Right cardiac atrium (tissue), 5 donors: Measurements from ENCODE around the gene CDYL. TPM values are rescaled to one million over a fixed set of nuclear protein-coding genes. Genes with fewer than 3 reads are reported as not detected.
A peak's percentile ranks its signal among the peaks of the same experiment; 100 is the strongest.
"Not testable (repeated sequence)": the region's sequence is repeated elsewhere in the genome, so short reads cannot be mapped to it uniquely, and the experiment has no call there.

ENCODE experiments used
- ATAC-seq, 2 donors: fragments of 200-7000 bp; cut with Tn5 transposase; one replicate each; pipeline versions ENCODE4 v1.8.0 to v1.9.1; 2020; ENCODE audit warnings: moderate library complexity in 2 of 2, mild to moderate bottlenecking in 1 of 2
- DNase-seq, 3 donors: peaks; one replicate each; pipeline ENCODE4 v3.0.0-alpha.2; 2020
- H3K27ac ChIP-seq: one replicate; pipeline ENCODE4 v1.5.1; 2013; ENCODE audit warnings: mild to moderate bottlenecking, low read length, control low read depth, moderate library complexity
- H3K27me3 ChIP-seq: one replicate; pipeline ENCODE4 v1.6.1; 2013; ENCODE audit not compliant: control insufficient read depth, insufficient read depth
- H3K4me1 ChIP-seq: one replicate; pipeline ENCODE4 v1.6.1; 2013; ENCODE audit warnings: low read length; ENCODE audit not compliant: control insufficient read depth, insufficient read depth
- H3K4me3 ChIP-seq: one replicate; pipeline ENCODE4 v1.5.1; 2013; ENCODE audit warnings: low read length, control low read depth
- H3K9me3 ChIP-seq: one replicate; pipeline ENCODE4 v1.6.1; 2013; ENCODE audit warnings: low read length; ENCODE audit not compliant: control insufficient read depth
- WGBS: extraction: QIAGEN DNeasy Blood & Tissue Kit; methylation state at CpG from one replicate; pipeline ENCODE4 v1.1.7; 2013; 5-methylcytosine and 5-hydroxymethylcytosine counted together
- intact Hi-C, 4 donors: fragments of 100-400 bp; cut with DNase I; formaldehyde crosslinking; loops; one replicate each; pipeline versions ENCODE4 v1.11.0 to v1.14.0; 2022 to 2023
- polyA plus RNA-seq: library from polyadenylated mRNA; stranded (reverse); fragments of 200-250 nt; gene quantifications from one replicate; pipeline ENCODE4 v1.2.3, GENCODE V29; 2013
- total RNA-seq, 4 donors: library from RNA; stranded (reverse); fragmentation: NEBNext Ultra II Directional; extraction: Animal tissue kit (Norgen Biotek cat#: 25700); gene quantifications; one replicate each; pipeline ENCODE4 v1.2.1, GENCODE V29; 2021
- donor health status: healthy with polysubstance abuse.
- donor health status: DM: no; HTN: yes; CAD: no.
- donor health status: DM: no; HTN: no; CAD: no.
- donor health status: DM: no; HTN: yes; CAD: no; lungs with severe emphysema.
- donor health status: DM: yes; HTN: yes; CAD: no.

CDYL gene
- total and polyA plus RNA-seq, 5 donors, result 6.0 to 42.0 (median 36.1) TPM

DNA sequence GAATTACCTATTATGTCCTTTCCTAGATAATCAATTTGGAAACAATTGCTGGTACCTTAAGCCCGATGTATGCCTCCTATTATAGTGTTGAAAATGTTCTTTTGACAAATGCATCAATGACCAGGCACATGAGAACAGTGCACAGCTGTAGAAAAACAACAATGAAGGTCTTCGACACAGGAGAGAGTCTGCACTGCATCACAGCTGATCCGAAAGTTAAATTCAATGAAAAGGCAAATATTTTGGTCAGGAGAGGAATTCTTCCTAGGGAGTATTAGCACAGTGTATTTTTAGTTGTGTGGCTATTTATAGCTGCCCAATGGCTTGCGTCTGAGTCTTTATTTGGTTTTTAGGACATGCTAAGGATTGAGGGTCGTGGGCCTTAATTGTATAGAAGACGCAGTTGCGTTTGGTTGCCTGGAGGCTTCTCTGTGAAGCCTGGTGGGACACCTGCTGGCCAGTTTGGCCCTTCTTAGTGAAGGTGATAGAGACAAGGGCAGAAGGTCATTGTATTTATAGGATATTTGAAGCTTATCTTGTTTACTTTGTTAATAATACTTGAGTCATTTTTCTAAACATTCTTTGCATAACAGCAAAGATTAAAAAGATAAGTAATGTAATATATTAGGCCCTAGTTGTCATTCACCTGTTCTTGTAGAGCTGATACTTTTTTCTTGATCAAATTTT is 72.3 kb downstream of the CDYL start:
- peak overlapping the region; percentile 3 for H3K4me3 ChIP-seq
- WGBS, result 52% methylated on average over 7 of the region's 7 CpGs
- peak in 1 of 3 donors; percentile 48 for DNase-seq
- no peak overlapping the region for H3K27ac ChIP-seq
- H3K4me1 ChIP-seq, result peaks cover 4% of the 10 kb centered on the region
- ATAC-seq, result peak in 1 of 2 donors; percentile 36
- H3K27me3 ChIP-seq, result no peaks in the 10 kb centered on the region
- intact Hi-C loops, result no loop called here
- no peaks in the 10 kb centered on the region for H3K9me3 ChIP-seq

DNA sequence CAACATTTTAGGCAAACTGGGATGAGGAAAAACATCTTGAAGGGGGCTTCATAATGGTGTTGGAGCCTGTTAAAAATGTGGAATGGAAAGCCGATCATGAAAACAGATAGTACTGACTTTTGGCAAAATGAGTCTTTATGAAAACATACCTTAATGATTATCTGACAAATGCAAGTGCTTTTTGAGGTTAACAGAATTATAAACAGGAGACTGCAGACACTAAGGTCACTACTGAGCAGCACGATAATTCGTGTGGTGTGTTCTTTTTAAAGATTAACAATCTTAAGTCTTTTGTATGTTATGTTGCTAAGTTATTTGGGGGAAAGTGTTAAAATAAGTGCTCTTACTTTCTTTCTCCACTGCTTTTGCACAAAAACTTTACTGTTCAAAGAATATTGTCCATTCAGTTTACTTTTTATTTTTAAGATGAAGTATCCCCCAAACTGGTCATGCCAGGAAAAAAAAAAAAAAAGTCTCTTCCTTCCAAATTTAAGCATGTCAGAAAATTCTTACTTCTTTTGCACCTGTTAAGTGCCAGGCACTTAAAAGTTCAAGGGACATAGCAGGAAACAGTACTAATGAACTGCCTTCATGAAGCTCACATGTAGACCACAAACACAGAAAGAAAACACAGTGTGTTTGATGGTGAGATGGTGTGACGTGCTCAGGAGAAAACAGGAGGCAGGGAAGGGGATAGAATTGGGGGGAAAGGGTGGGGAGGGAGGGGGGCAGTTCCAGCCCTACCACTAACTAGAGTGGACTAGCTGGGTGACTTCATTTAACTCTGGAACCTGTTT is 73.2 kb downstream of the CDYL start:
- intact Hi-C loops, result no loop called here
- no peaks in the 10 kb centered on the region for H3K9me3 ChIP-seq
- ATAC-seq (no peak), DNase-seq (no peak)
- no peak overlapping the region for H3K27ac ChIP-seq
- H3K4me3 ChIP-seq, result no peak overlapping the region
- no peaks in the 10 kb centered on the region for H3K27me3 ChIP-seq
- 53% methylated on average over 4 of the region's 4 CpGs for WGBS
- H3K4me1 ChIP-seq, result peaks cover 4% of the 10 kb centered on the region

DNA sequence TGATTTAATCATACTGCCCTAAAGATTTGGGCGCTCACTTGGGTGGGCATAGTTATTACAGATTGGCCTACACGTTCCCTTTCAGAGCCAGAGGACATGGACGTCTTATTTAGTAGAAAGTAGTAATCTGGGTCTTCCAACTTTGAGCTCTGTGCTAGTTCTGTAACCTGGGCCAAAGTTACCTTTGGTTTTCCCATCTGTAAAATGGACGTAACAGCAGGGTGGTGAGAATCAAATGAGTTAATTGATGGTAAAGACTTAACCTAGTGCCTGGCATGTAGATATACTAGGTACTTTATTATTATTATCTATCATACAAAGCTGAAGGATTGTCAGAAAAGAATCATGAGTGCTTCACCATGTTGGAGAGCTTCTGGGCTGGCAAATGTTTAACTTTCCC is 74.8 kb downstream of the CDYL start:
- 97% methylated on average over 4 of the region's 4 CpGs for WGBS
- Histone ChIP-seq H3K9me3 (no peaks in the 10 kb centered on the region), H3K27ac (no peak overlapping the region), H3K4me3 (no peak overlapping the region), H3K27me3 (no peaks in the 10 kb centered on the region), H3K4me1 (peaks cover 4% of the 10 kb centered on the region)
- DNase-seq (no peak), ATAC-seq (no peak)
- intact Hi-C loops, result no loop called here

DNA sequence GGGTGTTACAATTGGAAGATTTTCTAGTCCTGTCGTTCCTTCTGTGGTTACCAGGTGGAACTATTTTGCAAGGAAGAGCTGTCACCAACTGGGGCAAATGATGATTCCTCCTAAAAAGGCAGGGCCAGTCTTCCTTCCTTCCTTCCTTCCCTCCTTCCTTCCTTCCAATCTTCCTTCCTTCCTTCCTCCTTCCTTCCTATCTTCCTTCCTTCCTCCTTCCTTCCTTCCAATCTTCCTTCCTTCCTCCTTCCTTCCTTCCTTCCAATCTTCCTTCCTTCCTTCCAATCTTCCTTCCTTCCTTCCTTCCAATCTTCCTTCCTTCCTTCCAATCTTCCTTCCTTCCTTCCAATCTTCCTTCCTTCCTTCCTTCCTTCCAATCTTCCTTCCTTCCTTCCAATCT is 76.0 kb downstream of the CDYL start:
- H3K27me3 ChIP-seq, DNase-seq, ATAC-seq, H3K9me3 ChIP-seq, H3K4me3 ChIP-seq, H3K4me1 ChIP-seq, intact Hi-C loops, H3K27ac ChIP-seq: not testable (repeated sequence)
- 60% methylated on average over 1 of the region's 1 CpG for WGBS

DNA sequence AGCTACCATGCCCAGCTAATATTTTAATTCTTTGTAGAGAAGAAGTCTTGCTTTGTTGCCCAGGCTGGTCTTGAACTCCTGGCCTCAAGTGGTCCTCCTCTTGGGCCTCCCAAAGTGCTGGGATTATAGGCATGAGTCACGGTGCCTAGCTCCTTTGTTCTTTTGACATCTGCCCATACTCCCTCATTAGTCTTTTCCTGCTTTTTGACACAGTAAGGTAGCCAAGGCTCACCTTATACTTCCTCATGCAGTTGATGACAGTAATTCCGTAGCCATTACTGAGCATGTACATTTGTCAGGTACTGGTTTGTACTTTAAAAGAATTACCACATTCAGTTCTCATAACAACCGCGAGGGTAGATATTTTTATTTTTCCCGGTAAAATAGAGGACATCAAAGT is 76.7 kb downstream of the CDYL start:
- no peak overlapping the region for H3K27ac ChIP-seq
- H3K4me3 ChIP-seq, result no peak overlapping the region
- WGBS, result 95% methylated on average over 5 of the region's 5 CpGs
- no peaks in the 10 kb centered on the region for H3K9me3 ChIP-seq
- H3K4me1 ChIP-seq, result peaks cover 6% of the 10 kb centered on the region
- intact Hi-C loops, result no loop called here
- ATAC-seq (no peak), DNase-seq (no peak)
- H3K27me3 ChIP-seq, result no peaks in the 10 kb centered on the region

DNA sequence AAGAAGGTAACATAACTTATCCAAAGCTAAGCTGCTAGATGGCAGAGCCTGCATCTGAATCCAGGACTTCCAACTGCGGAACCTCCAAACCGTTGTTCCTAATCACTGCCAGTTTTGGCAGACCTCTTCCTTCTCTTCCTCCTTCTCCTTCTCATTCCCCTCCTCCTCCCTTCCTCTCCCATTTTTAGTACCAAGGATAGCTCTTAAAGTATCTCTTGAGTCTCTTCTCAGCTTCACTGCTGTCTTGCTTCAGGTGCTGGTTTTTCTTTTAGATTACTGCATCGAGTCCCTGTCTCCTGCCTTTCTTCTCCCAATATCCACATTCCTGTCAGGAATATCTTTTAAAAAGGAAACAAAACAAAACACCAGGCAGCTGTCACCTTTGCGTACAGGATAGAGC is 77.1 kb downstream of the CDYL start:
- H3K4me3 ChIP-seq, result no peak overlapping the region
- 74% methylated on average over 4 of the region's 4 CpGs for WGBS
- H3K27me3 ChIP-seq, result no peaks in the 10 kb centered on the region
- ATAC-seq, result no peak
- DNase-seq, result no peak
- intact Hi-C loops, result no loop called here
- H3K27ac ChIP-seq, result no peak overlapping the region
- peaks cover 5% of the 10 kb centered on the region for H3K4me1 ChIP-seq
- no peaks in the 10 kb centered on the region for H3K9me3 ChIP-seq

DNA sequence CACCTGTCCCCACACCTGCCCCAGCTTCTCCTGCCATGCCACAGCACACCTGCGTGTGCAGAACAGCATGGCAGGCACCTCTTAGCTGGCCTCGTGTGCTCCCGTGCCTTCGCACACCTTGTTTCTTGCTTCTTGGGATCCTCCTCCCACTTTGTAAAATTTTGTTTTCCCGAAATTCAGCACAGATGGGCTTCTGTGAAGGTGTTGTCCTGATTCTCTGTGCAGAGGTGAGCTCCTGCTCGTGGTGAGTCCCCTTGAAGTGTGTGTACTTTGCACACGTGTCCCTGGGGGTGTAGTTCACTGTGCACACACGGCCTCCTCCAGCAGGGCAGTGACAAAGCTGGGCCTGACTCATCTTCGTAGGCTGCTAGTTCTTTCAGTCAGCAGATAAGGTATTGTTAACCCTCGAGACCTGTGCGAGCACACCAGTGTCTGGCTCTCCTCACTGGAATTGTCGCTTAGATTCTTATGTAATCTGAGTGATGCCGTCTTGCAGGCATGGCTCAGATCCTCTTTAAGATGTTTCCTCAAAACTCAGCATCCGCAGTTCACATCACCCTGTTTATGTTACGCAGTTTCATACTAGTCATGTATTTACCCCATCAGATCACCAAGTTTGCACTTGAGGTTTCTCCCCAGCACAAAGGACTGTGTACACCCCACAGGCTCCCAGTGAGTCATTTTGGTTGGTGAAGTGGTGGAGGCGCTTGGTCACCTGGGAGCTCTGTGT is 77.7 kb downstream of the CDYL start:
- H3K27me3 ChIP-seq, result no peaks in the 10 kb centered on the region
- 81% methylated on average over 16 of the region's 16 CpGs for WGBS
- no peak for ATAC-seq
- intact Hi-C loops, result no loop called here
- no peak overlapping the region for H3K27ac ChIP-seq
- no peak overlapping the region for H3K4me3 ChIP-seq
- no peaks in the 10 kb centered on the region for H3K9me3 ChIP-seq
- peaks cover 2% of the 10 kb centered on the region for H3K4me1 ChIP-seq
- no peak for DNase-seq

DNA sequence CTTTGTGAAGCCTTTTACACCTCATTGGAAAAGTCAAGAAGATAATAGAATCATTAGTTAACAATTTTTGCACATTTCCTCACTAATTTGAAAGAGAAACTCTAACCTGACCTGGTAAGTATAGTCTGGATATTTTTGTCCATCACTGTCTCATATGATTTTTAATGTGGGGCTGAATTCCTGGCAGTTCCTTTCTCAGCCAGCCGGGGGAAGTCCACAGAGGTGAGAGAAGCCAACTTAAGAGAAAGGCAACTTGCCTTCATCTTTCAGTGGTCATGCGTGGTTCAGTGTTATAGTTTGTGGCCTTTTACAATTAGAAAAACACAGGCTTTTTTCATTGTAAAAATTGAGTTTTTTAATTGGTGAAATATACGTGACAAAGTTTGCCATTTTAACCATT is 80.6 kb downstream of the CDYL start:
- DNase-seq, result no peak
- no peak for ATAC-seq
- Histone ChIP-seq H3K4me3 (no peak overlapping the region), H3K27ac (no peak overlapping the region), H3K27me3 (no peaks in the 10 kb centered on the region), H3K4me1 (peaks cover 6% of the 10 kb centered on the region), H3K9me3 (no peaks in the 10 kb centered on the region)
- intact Hi-C loops, result no loop called here
- 85% methylated on average over 3 of the region's 3 CpGs for WGBS

DNA sequence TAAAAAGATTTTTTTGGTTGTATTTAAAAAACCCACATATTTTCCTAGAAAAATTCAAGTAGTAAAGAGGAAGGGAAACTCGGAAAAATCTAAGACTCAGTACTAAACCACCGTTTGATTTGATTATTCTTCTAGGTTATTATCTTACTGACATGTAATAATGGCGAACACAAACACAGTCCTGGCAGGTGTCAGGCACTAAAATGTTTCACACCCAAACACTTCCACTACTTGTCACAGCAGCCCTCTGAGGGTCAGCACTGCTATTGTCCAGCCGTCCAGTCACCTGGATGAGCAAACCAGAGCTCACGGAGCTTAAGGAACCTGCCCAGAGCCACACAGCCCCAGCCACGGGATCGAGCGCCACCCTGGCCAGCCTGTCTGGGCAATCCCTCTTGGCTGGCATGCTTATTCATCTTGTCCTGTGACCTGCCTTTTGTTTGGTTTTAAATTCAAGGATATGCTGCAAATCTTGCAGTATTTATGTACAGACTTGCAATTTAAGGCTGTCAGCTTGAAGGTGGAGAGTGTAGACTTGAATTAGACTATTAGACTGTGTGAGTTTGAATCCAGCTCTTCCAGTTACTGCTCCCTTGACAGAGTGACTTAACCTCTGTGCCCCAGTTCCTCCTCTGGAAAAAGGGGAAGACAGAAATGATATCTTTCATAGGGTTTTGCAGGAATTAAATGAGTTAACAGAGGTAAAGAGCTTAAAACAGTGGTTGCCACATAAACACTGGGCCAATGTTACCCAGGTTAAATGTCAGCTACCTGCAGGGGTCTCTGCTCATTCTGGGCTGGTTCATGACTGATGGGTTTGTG is 82.2 kb downstream of the CDYL start:
- H3K4me3 ChIP-seq, result no peak overlapping the region
- WGBS, result 85% methylated on average over 8 of the region's 8 CpGs
- H3K27me3 ChIP-seq, result no peaks in the 10 kb centered on the region
- H3K9me3 ChIP-seq, result no peaks in the 10 kb centered on the region
- peaks cover 6% of the 10 kb centered on the region for H3K4me1 ChIP-seq
- no peak for ATAC-seq
- no peak for DNase-seq
- intact Hi-C loops, result no loop called here
- no peak overlapping the region for H3K27ac ChIP-seq

DNA sequence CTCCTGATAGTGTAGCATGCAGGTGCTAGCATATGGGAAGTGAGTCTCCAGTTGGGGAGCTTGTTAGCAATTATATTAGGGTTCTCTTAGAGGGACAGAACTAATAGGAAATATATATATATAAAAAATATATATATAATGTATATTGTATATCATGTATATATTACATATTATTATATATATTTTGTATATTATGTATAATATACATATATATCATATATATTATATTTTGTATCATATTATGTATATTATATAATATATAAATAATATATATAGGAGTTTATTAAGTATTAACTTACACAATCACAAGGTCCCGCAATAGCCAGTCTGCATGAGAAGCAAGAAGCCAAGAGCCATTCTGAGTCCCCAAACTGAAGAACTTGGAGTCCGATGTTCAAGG is 84.2 kb downstream of the CDYL start:
- no peaks in the 10 kb centered on the region for H3K27me3 ChIP-seq
- H3K4me1 ChIP-seq, result peaks cover 6% of the 10 kb centered on the region
- intact Hi-C loops, result no loop called here
- WGBS, result 99% methylated on average over 2 of the region's 2 CpGs
- no peak overlapping the region for H3K27ac ChIP-seq
- ATAC-seq (no peak), DNase-seq (no peak)
- no peak overlapping the region for H3K4me3 ChIP-seq
- H3K9me3 ChIP-seq, result no peaks in the 10 kb centered on the region
